BJ (cell line): ENCODE data around the gene POP4. TPM values are rescaled to one million over a fixed set of nuclear protein-coding genes. Genes with fewer than 3 reads are reported as not detected.

Source experiments
- CTCF ChIA-PET: fragments of 350-600 bp; formaldehyde crosslinking; extraction: SDS; loops from one replicate; lab custom pipeline; 2021; ENCODE audit warnings: antibody characterized with exemption, inconsistent platforms; lab: Yijun Ruan, JAX
- POLR2A ChIA-PET: fragments of 300-600 bp; sonication (Branson Sonifier 250); formaldehyde crosslinking; extraction: SDS; loops from one replicate; lab custom pipeline; 2021; ENCODE audit warnings: antibody characterized with exemption; lab: Charles Lee
- DNase-seq: peaks from one replicate; pipeline ENCODE4 v3.0.0-alpha.2; 2011; ENCODE audit warnings: low read depth
- H3K27me3 ChIP-seq: 2 replicates; pipeline ENCODE4 v1.6.0; 2011; ENCODE audit warnings: low read length; ENCODE audit not compliant: control insufficient read depth, insufficient read depth
- H3K36me3 ChIP-seq: 2 replicates; pipeline ENCODE4 v1.5.1; 2011; ENCODE audit warnings: low read length; ENCODE audit not compliant: control insufficient read depth, insufficient read depth
- H3K4me3 ChIP-seq: 2 replicates; pipeline ENCODE4 v1.5.1; 2011; ENCODE audit warnings: low read depth, mild to moderate bottlenecking, control low read depth, low read length
- CTCF ChIP-seq: IDR thresholded peaks from 2 replicates; pipeline ENCODE4 v1.5.1; 2011; ENCODE audit warnings: low read depth, mild to moderate bottlenecking, control low read depth, inconsistent platforms, low read length, moderate library complexity; ENCODE audit not compliant: insufficient read depth
- polyA plus RNA-seq: library from polyadenylated mRNA; depleted of rRNA; stranded (reverse); fragments of >200 nt; gene quantifications from 2 replicates; pipeline ENCODE4 v1.2.3, GENCODE V29; 2011

The POP4 gene
- polyA plus RNA-seq, 1 experiment: 55.3 TPM

GRCh38 chr19:29578349-29578748 lies 27.7 kb upstream of the POP4 start:
- ChIA-PET CTCF (no interaction called here), POLR2A (no interaction called here)
- no peak overlapping the region for H3K4me3 ChIP-seq
- H3K36me3 ChIP-seq: no peaks in the 10 kb centered on the region
- H3K27me3 ChIP-seq: peaks cover 7% of the 10 kb centered on the region
- TF ChIP-seq CTCF: no peak
- DNase-seq: no peak

- Histone ChIP-seq H3K36me3 (no peaks in the 10 kb centered on the region), H3K4me3 (no peak overlapping the region), H3K27me3 (peaks cover 5% of the 10 kb centered on the region)
- CTCF ChIA-PET: no interaction called here
- POLR2A ChIA-PET: no interaction called here
- DNase-seq: no peak
- no peak for TF ChIP-seq CTCF
These were observed 26.7 kb upstream of the POP4 start for GRCh38 chr19:29579308-29579910.

- CTCF ChIA-PET: no interaction called here
These were observed 24.7 kb upstream of the POP4 start for GRCh38 chr19:29581398-29581797.

GRCh38 chr19:29583196-29583999 lies 22.7 kb upstream of the POP4 start:
- no peaks in the 10 kb centered on the region; the same call in 1 of the 2 replicates for H3K27me3 ChIP-seq
- no peak for DNase-seq
- H3K36me3 ChIP-seq: no peaks in the 10 kb centered on the region
- ChIA-PET CTCF (no interaction called here), POLR2A (no interaction called here)
- no peak for TF ChIP-seq CTCF
- H3K4me3 ChIP-seq: no peak overlapping the region

More at GRCh38 chr19:29581398-29581797, 24.7 kb upstream of the POP4 start:
- TF ChIP-seq CTCF: no peak
- Histone ChIP-seq H3K36me3 (no peaks in the 10 kb centered on the region), H3K4me3 (no peak overlapping the region), H3K27me3 (no peaks in the 10 kb centered on the region; the same call in none of the 2 replicates)
- DNase-seq: no peak
- POLR2A ChIA-PET: no interaction called here

- no peak for DNase-seq
- no peaks in the 10 kb centered on the region; the same call in none of the 2 replicates for H3K27me3 ChIP-seq
- TF ChIP-seq CTCF: no peak
- no peak overlapping the region for H3K4me3 ChIP-seq
- POLR2A ChIA-PET: no interaction called here
- CTCF ChIA-PET: interaction anchor here (0.6 to 2.1 kb wide), 2 partner anchors 24 to 1995 kb away, joined by 3 to 7 read pairs; no protein-coding TSS in a partner anchor
- no peaks in the 10 kb centered on the region for H3K36me3 ChIP-seq
These were observed 19.7 kb upstream of the POP4 start for GRCh38 chr19:29586401-29586800.
